Measurements from ENCODE around the gene GJD4. TPM values are rescaled to one million over a fixed set of nuclear protein-coding genes. Genes with fewer than 3 reads are reported as not detected.

GJD4 gene
- total RNA-seq, 2 donors from 2014 or later = not detected

Other genes starting within 250 kb of the GJD4 start
- under 1 TPM; 0.14 to 0.18 TPM for gene FZD8, start 37.0 kb downstream of the GJD4 start, total RNA-seq